ENCODE data around the gene NCOA5. TPM values are rescaled to one million over a fixed set of nuclear protein-coding genes. Genes with fewer than 3 reads are reported as not detected.
"Not testable (repeated sequence)": the region's sequence is repeated elsewhere in the genome, so short reads cannot be mapped to it uniquely, and the experiment has no call there.

The NCOA5 gene
- polyA plus RNA-seq, 1 experiment: 19.0 TPM

DNA sequence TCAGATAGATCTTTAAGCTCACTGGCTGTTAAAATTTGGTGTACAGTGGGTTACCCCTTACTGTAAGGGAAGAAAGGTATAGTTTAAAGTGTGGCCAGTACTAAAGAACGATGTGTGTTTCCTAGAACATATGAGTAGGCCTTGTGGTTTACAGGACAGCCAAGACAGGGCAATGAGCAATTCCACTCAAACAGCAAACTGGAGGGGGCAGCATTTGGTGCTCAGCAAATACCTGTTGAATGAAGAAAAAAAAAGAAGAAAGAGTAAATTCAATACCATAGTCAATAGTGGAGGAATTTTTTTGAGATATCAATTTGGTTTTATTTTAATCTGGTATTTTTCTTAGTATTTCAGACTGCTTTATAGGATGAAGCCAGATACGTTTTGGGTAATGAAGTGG, 3.8 kb upstream of the NCOA5 start:
- TF ChIP-seq, protein P1, sequence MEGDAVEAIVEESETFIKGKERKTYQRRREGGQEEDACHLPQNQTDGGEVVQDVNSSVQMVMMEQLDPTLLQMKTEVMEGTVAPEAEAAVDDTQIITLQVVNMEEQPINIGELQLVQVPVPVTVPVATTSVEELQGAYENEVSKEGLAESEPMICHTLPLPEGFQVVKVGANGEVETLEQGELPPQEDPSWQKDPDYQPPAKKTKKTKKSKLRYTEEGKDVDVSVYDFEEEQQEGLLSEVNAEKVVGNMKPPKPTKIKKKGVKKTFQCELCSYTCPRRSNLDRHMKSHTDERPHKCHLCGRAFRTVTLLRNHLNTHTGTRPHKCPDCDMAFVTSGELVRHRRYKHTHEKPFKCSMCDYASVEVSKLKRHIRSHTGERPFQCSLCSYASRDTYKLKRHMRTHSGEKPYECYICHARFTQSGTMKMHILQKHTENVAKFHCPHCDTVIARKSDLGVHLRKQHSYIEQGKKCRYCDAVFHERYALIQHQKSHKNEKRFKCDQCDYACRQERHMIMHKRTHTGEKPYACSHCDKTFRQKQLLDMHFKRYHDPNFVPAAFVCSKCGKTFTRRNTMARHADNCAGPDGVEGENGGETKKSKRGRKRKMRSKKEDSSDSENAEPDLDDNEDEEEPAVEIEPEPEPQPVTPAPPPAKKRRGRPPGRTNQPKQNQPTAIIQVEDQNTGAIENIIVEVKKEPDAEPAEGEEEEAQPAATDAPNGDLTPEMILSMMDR (IDR thresholded peaks at IDR 0.05; ENCODE audit: insufficient read depth, low read depth, low read length): no peak
- Histone ChIP-seq H3K4me3 (ENCODE audit: low read depth, low read length) (no peak overlapping the region), H3K27me3 (ENCODE audit: control insufficient read depth, insufficient read depth, low read length) (peaks cover 2% of the 10 kb centered on the region; the same call in 1 of the 2 replicates), H3K36me3 (ENCODE audit: control insufficient read depth, insufficient read depth, low read length) (no peaks in the 10 kb centered on the region)
- CTCF ChIA-PET: no interaction called here
- DNase-seq (ENCODE audit: low read depth): no peak
- POLR2A ChIA-PET: no interaction called here

DNA sequence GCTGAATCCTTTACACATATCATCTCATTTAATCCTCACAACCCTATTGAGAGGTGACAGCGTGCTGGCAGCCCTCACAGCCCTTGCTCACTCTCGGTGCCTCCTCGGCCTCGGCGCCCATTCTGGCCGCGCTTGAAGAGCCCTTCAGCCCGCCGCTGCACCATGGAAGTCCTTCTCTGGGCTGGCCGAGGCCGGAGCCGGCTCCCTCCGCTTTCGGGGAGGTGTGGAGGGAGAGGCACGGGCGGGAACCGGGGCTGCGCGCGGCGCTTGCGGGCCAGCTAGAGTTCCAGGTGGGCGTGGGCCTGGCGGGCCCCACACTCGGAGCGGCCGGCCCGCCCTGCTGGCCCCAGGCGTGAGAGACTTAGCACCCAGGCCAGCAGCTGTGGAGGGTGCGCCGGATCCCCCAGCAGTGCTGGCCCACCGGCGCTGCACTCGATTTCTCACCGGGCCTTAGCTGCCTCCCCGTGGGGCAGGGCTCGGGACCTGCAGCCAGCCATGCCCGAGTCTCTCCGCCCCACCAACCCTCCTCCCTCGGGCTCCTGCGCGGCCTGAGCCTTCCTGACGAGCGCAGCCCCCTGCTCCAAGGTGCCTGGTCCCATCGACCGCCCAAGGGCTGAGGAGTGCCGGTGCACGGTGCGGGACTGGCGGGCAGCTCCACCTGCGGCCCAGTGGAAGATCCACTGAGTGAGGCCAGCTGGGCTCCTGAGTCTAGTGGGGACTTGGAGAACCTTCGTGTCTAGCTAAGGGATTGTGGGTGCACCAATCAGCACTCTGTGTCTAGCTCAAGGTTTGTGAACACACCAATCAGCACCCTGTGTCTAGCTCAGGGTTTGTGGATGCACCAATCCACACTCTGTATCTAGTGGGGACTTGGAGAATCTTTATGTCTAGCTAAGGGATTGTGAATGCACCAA, 2.1 kb upstream of the NCOA5 start:
- H3K4me3 ChIP-seq (ENCODE audit: low read depth, low read length); POLR2A ChIA-PET; H3K36me3 ChIP-seq (ENCODE audit: control insufficient read depth, insufficient read depth, low read length); H3K27me3 ChIP-seq (ENCODE audit: control insufficient read depth, insufficient read depth, low read length); DNase-seq (ENCODE audit: low read depth): not testable (repeated sequence)
- CTCF ChIA-PET: interaction anchor here (0.7 to 1.1 kb wide), 3 partner anchors 11 to 317 kb away, joined by 3 read pairs; no protein-coding TSS in a partner anchor

DNA sequence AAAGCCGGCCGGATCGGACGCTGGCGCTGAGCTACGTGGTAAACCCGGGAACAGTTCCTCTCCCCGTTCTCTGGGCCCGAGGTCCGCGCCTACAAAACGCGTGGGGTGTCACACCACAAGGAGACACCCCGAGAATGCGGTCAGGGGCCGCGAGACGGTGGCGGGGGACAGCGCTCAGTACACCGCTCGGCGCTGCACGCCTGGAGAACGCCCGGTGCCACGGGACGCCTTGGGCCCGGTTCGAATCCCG, 670 bp downstream of the NCOA5 start:
- POLR2A ChIA-PET: no interaction called here
- CTCF ChIA-PET: interaction anchor here (1.0 to 2.3 kb wide), 5 partner anchors 10 to 107 kb away, joined by 4 to 12 read pairs (median 5); no protein-coding TSS in a partner anchor
- TF ChIP-seq, protein P1 (IDR thresholded peaks at IDR 0.05; ENCODE audit: insufficient read depth, low read depth, low read length): no peak
- peak overlapping the region; percentile 79 for H3K4me3 ChIP-seq (ENCODE audit: low read depth, low read length)
- no peak for DNase-seq (ENCODE audit: low read depth)
- H3K36me3 ChIP-seq (ENCODE audit: control insufficient read depth, insufficient read depth, low read length): no peaks in the 10 kb centered on the region
- no peaks in the 10 kb centered on the region for H3K27me3 ChIP-seq (ENCODE audit: control insufficient read depth, insufficient read depth, low read length)

DNA sequence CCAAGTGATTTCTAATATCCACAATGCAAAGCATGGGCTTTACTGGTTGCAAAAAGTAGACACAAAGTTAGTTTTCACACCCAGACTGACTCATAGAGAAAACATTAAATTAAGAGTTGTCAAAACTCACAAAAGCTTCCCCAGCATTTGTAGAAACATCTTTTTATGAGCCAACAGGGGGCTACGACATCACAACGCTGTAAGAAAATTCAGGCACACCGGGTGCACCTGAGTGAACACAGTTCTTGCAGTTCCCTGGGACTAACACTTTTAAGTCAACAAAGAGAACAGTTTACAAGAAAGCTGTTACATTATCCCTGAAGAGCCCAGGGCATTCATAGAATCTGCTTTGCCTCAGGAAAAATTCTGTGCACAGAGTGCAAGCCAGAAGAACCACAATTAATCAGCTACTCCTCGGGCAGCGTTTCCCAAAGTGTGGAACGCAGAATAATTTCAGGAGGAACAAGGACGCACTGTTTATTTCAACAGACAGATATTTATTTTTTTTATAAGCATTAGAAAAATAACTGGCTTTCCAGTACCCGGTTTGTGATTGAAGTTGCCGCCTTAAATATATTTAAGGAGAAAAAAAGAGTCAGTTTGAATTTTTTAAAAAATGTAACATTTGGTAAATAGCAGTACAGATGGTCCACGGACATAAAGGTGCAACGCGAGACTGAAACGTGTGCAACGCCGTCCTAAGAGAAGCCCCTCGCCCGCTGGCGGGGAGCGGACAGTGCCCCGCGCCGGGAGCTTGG, 1.2 kb downstream of the NCOA5 start:
- no peak for DNase-seq (ENCODE audit: low read depth)
- Histone ChIP-seq H3K27me3 (ENCODE audit: control insufficient read depth, insufficient read depth, low read length) (no peaks in the 10 kb centered on the region), H3K4me3 (ENCODE audit: low read depth, low read length) (peak overlapping the region; percentile 79), H3K36me3 (ENCODE audit: control insufficient read depth, insufficient read depth, low read length) (no peaks in the 10 kb centered on the region)
- POLR2A ChIA-PET: no interaction called here
- CTCF ChIA-PET: interaction anchor here (1.0 to 2.3 kb wide), 6 partner anchors 10 to 107 kb away, joined by 4 to 12 read pairs (median 6); no protein-coding TSS in a partner anchor
- TF ChIP-seq, protein P1 (IDR thresholded peaks at IDR 0.05; ENCODE audit: insufficient read depth, low read depth, low read length): no peak

DNA sequence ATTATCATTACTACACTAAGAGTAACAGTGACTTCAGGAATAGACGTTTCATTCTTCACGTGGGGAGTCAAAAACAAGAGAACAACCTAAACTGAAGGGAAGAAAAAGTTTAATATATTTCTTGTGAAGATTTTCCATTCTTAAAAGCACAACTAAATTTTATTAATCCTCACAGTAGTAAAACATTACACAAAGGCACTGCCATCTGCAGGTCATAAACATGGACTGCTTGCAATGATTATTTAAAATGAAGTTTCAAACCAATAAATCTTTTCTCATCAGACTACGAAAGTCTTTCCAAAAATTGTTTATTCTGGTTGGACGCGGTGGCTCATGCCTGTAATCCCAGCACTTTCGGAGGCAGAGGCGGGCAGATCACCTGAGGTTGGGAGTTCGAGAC, 2.6 kb downstream of the NCOA5 start:
- DNase-seq (ENCODE audit: low read depth): no peak
- ChIA-PET POLR2A (no interaction called here), CTCF (interaction anchor here (1.2 to 2.3 kb wide), 2 partner anchors 73 kb away, joined by 8 to 12 read pairs; no protein-coding TSS in a partner anchor)
- Histone ChIP-seq H3K27me3 (ENCODE audit: control insufficient read depth, insufficient read depth, low read length) (no peaks in the 10 kb centered on the region), H3K36me3 (ENCODE audit: control insufficient read depth, insufficient read depth, low read length) (no peaks in the 10 kb centered on the region; the same call in 1 of the 2 replicates), H3K4me3 (ENCODE audit: low read depth, low read length) (no peak overlapping the region)
- TF ChIP-seq, protein P1 (IDR thresholded peaks at IDR 0.05; ENCODE audit: insufficient read depth, low read depth, low read length): peak; percentile 40; the same call in 1 of the 2 replicates

Data from BJ (cell line).